Endothelial cell of umbilical vein (primary cell): ENCODE results near the gene OXTR. TPM values are rescaled to one million over a fixed set of nuclear protein-coding genes. Genes with fewer than 3 reads are reported as not detected.

ENCODE experiments used
- BruUV-seq: library from RNA; stranded (reverse); fragments of 400-500 nt; replicated peaks from 2 replicates; lab custom pipeline; 2021; lab: Mats Ljungman, UMichigan
- CTCF ChIA-PET: fragments of 300-600, 350-600 bp; sonication (Branson Sonifier 250); formaldehyde crosslinking; loops from one replicate; lab custom pipeline; 2021; ENCODE audit warnings: antibody characterized with exemption, inconsistent platforms; lab: Charles Lee
- POLR2A ChIA-PET: fragments of 300-600, 350-600 bp; sonication (Branson Sonifier 250); formaldehyde crosslinking; loops from one replicate; lab custom pipeline; 2021; ENCODE audit warnings: antibody characterized with exemption, inconsistent platforms; lab: Charles Lee
- DNase-seq: peaks from one replicate; pipeline ENCODE4 v3.0.0-alpha.2; 2011; ENCODE audit warnings: low read depth, low spot score
- FAIRE-seq: peaks from 2 replicates; lab custom pipeline; 2011; peaks lifted over from hg19 to GRCh38; lab: Jason Lieb, UNC
- H2AFZ ChIP-seq: 2 replicates; pipeline ENCODE4 v1.6.0; 2012; ENCODE audit warnings: low read depth, low read length, control low read depth, inconsistent platforms
- H3K27ac ChIP-seq: 2 replicates; pipeline ENCODE4 v1.5.1; 2011; ENCODE audit warnings: low read depth, mild to moderate bottlenecking, control low read depth, low read length, moderate library complexity; ENCODE audit not compliant: insufficient read depth
- H3K27me3 ChIP-seq, 2 experiments: 2 replicates each; pipeline versions ENCODE4 v1.6.0 to v1.6.1; 2011; ENCODE audit warnings: low read length in 2 of 2, mixed read lengths in 1 of 2; ENCODE audit not compliant: control insufficient read depth in 2 of 2, insufficient read depth in 2 of 2
- H3K36me3 ChIP-seq, 2 experiments: 2 replicates in 1 of 2; 3 replicates in 1 of 2; pipeline ENCODE4 v1.5.1; 2011; ENCODE audit warnings: low read length in 2 of 2, mild to moderate bottlenecking in 1 of 2, moderate library complexity in 1 of 2; ENCODE audit not compliant: control insufficient read depth in 2 of 2, insufficient read depth in 2 of 2; ENCODE audit errors: extremely low read depth in 1 of 2
- H3K4me1 ChIP-seq: 3 replicates; pipeline ENCODE4 v1.5.1; 2011; ENCODE audit warnings: mild to moderate bottlenecking, low read length; ENCODE audit not compliant: control insufficient read depth, insufficient read depth; ENCODE audit errors: extremely low read depth
- H3K4me2 ChIP-seq: 2 replicates; pipeline ENCODE4 v1.6.1; 2011; ENCODE audit warnings: low read length, control low read depth, mixed read lengths; ENCODE audit not compliant: insufficient read depth
- H3K4me3 ChIP-seq, 3 experiments: fragments of 200-600 bp in 1 of 3; sonication (generic), shearing (Covaris generic) in 1 of 3; replicated peaks in 1 of 3; 2 replicates each; pipeline ENCODE4 v1.5.1; 2011 to 2016; ENCODE audit warnings: control low read depth in 3 of 3, low read length in 3 of 3, mild to moderate bottlenecking in 2 of 3, inconsistent platforms in 1 of 3, low read depth in 1 of 3, moderate library complexity in 1 of 3; ENCODE audit not compliant: insufficient read depth in 1 of 3
- H3K79me2 ChIP-seq: 2 replicates; pipeline ENCODE4 v1.6.0; 2012; ENCODE audit warnings: low read length, inconsistent platforms; ENCODE audit not compliant: control insufficient read depth, insufficient read depth
- H3K9ac ChIP-seq: replicated peaks from 2 replicates; pipeline ENCODE3; 2011; ENCODE audit warnings: low read length, control low read depth; ENCODE audit not compliant: insufficient read depth; ENCODE audit errors: extremely low read depth
- H3K9me1 ChIP-seq: replicated peaks from 3 replicates; pipeline ENCODE4 v1.6.0; 2011; ENCODE audit warnings: mild to moderate bottlenecking, low read length; ENCODE audit not compliant: control insufficient read depth, insufficient read depth; ENCODE audit errors: extremely low read depth
- H3K9me3 ChIP-seq: replicated peaks from 2 replicates; pipeline ENCODE4 v1.5.1; 2012; ENCODE audit warnings: low read length, inconsistent platforms; ENCODE audit not compliant: control insufficient read depth, insufficient read depth
- H4K20me1 ChIP-seq: replicated peaks from 2 replicates; pipeline ENCODE3; 2011; ENCODE audit warnings: mild to moderate bottlenecking, low read length; ENCODE audit not compliant: control insufficient read depth, insufficient read depth; ENCODE audit errors: extremely low read depth
- EZH2 ChIP-seq: IDR thresholded peaks from 2 replicates; pipeline ENCODE4 v1.6.1; 2012; ENCODE audit warnings: borderline replicate concordance, low read depth, mild to moderate bottlenecking, moderate library complexity, low read length, inconsistent platforms; ENCODE audit not compliant: severe bottlenecking
- FOS ChIP-seq: IDR thresholded peaks from 2 replicates; pipeline ENCODE4 v1.6.1; 2011; ENCODE audit warnings: mild to moderate bottlenecking, low read length, moderate library complexity, borderline replicate concordance; ENCODE audit not compliant: insufficient read depth
- GATA2 ChIP-seq: IDR thresholded peaks from 2 replicates; pipeline ENCODE4 v1.7.0; 2011; ENCODE audit warnings: low read depth, mild to moderate bottlenecking, moderate library complexity, mixed read lengths, low read length; ENCODE audit not compliant: insufficient read length, insufficient read depth
- JUN ChIP-seq: IDR thresholded peaks from 2 replicates; pipeline ENCODE4 v1.6.1; 2011; ENCODE audit warnings: borderline replicate concordance, low read depth; ENCODE audit not compliant: insufficient read length, insufficient read depth
- MYC ChIP-seq: IDR thresholded peaks from one replicate; pipeline ENCODE4 v1.6.1; 2011; ENCODE audit warnings: mild to moderate bottlenecking, low read depth, low read length
- POLR2A ChIP-seq: IDR thresholded peaks from 2 replicates; pipeline ENCODE4 v1.6.1; 2012; ENCODE audit warnings: low read depth, mild to moderate bottlenecking, control low read depth, low read length
- POLR2AphosphoS5 ChIP-seq: IDR thresholded peaks from 2 replicates; pipeline ENCODE4 v1.6.1; 2012; ENCODE audit warnings: low read depth, mild to moderate bottlenecking, control low read depth, low read length, moderate library complexity; ENCODE audit not compliant: insufficient read depth
- dilution Hi-C: fragments of 300-500 bp; cut with MboI; formaldehyde crosslinking; loops from one replicate; pipeline ENCODE4 v1.15.0; 2019; ENCODE audit warnings: low sequenced_read_pairs; ENCODE audit not compliant: extremely low pct_ligation_motif_present
- intact Hi-C: fragments of 100-400 bp; cut with micrococcal nuclease; formaldehyde crosslinking; loops from one replicate; pipeline ENCODE4 v1.10.0; 2022
- polyA plus RNA-seq, 4 experiments: library from polyadenylated mRNA; depleted of rRNA in 3 of 4; stranded (reverse) in 3 of 4; unstranded in 1 of 4; fragments of >200 nt; gene quantifications; 2 replicates each; pipeline versions ENCODE4 v1.2.1 to v1.2.3, GENCODE V29; 2011 to 2012; ENCODE audit warnings: missing spikeins in 1 of 4
- total RNA-seq: library from RNA; stranded (reverse); gene quantifications from 2 replicates; pipeline ENCODE4 v1.2.3, GENCODE V29; 2021
- TF ChIP-seq, protein P1 (sequence below), 2 donors: IDR thresholded peaks; 1 replicate in 1 of 2; 2 replicates in 1 of 2; pipeline ENCODE4 v1.5.1; 2011; ENCODE audit warnings: low read length in 2 of 2, mild to moderate bottlenecking in 2 of 2, moderate library complexity in 2 of 2, control low read depth in 1 of 2, inconsistent platforms in 1 of 2, low read depth in 1 of 2; ENCODE audit not compliant: insufficient read depth in 1 of 2; ENCODE audit errors: extremely low read depth in 1 of 2
- TF ChIP-seq, protein P2 (sequence below): IDR thresholded peaks from 2 replicates; pipeline ENCODE4 v1.6.1; 2011; ENCODE audit not compliant: insufficient read depth, insufficient read length

The OXTR gene
- total and polyA plus RNA-seq, 2 donors (not counting 3 experiments of a cell fraction or from before 2014, with no cell fraction given): 0.12 to 0.40 TPM

DNA sequence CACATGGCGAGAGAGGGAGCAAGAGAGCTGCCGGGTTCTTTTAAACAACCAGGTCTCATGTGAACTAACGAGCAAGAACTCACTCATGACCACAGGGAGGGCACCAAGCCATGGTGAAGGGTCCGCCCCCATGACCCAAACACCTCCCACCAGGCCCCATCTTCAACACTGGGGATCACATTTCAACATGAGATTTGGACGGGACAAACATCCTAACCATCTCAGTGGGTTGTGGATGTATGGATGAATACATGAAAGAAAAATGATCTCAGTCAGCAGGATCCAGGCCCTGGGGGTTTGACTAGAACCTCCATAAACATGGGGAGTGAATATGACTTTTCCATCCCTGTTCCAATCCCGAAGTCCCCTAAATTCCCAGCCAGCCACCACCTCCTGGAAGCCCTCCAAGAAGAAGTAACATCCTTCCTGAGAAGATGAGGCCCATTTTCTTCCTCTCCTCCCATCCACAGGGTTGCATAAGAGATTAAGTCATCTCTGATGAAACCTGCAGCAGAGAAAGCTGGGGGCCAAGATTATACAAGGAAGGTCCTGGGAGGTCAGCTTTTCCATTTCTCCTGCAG, 26.3 kb downstream of the OXTR start:
- peaks cover 12% of the 10 kb centered on the region for H3K4me1 ChIP-seq
- H3K9me1 ChIP-seq: no peaks in the 10 kb centered on the region
- no peaks in the 10 kb centered on the region for H4K20me1 ChIP-seq
- H3K4me3 ChIP-seq: no peak overlapping the region
- BruUV-seq: no TSS peak
- ChIA-PET POLR2A (no interaction called here), CTCF (no interaction called here)
- intact Hi-C loops (no loop called here), dilution Hi-C loops (no loop called here)
- no peaks in the 10 kb centered on the region for H3K36me3 ChIP-seq
- H2AFZ ChIP-seq: no peak overlapping the region
- no peaks in the 10 kb centered on the region for H3K9me3 ChIP-seq
- TF ChIP-seq POLR2AphosphoS5: no peak
- no peak for TF ChIP-seq EZH2
- no peak for TF ChIP-seq POLR2A
- TF ChIP-seq, protein P1, sequence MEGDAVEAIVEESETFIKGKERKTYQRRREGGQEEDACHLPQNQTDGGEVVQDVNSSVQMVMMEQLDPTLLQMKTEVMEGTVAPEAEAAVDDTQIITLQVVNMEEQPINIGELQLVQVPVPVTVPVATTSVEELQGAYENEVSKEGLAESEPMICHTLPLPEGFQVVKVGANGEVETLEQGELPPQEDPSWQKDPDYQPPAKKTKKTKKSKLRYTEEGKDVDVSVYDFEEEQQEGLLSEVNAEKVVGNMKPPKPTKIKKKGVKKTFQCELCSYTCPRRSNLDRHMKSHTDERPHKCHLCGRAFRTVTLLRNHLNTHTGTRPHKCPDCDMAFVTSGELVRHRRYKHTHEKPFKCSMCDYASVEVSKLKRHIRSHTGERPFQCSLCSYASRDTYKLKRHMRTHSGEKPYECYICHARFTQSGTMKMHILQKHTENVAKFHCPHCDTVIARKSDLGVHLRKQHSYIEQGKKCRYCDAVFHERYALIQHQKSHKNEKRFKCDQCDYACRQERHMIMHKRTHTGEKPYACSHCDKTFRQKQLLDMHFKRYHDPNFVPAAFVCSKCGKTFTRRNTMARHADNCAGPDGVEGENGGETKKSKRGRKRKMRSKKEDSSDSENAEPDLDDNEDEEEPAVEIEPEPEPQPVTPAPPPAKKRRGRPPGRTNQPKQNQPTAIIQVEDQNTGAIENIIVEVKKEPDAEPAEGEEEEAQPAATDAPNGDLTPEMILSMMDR (IDR thresholded peaks at IDR 0.05; ENCODE audit: extremely low read depth in 1 of 2, insufficient read depth in 1 of 2, low read depth in 1 of 2, low read length in 2 of 2): no peak
- TF ChIP-seq JUN: no peak
- TF ChIP-seq FOS: no peak
- TF ChIP-seq, protein P2, sequence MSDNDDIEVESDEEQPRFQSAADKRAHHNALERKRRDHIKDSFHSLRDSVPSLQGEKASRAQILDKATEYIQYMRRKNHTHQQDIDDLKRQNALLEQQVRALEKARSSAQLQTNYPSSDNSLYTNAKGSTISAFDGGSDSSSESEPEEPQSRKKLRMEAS: no peak
- TF ChIP-seq GATA2: no peak
- TF ChIP-seq MYC: no peak
- no peak for FAIRE-seq
- H3K4me2 ChIP-seq: no peak overlapping the region
- H3K27ac ChIP-seq: no peak overlapping the region
- H3K9ac ChIP-seq: no peak overlapping the region
- no peak for DNase-seq
- H3K79me2 ChIP-seq: no peaks in the 10 kb centered on the region
- no peaks in the 10 kb centered on the region for H3K27me3 ChIP-seq
